HL-60 (cell line): ENCODE results near the gene PHTF1.
A peak's percentile ranks its signal among the peaks of the same experiment; 100 is the strongest.

Experiments
- DNase-seq, 2 experiments: peaks; one replicate each; pipeline ENCODE4 v3.0.0-alpha.2; 2010 to 2020; ENCODE audit warnings: low read depth in 1 of 2, low spot score in 1 of 2
- H3K27ac ChIP-seq: fragments of 250-450 bp; sonication (Bioruptor Pico); replicated peaks from 2 replicates; pipeline ENCODE4 v1.5.1; 2020; ENCODE audit warnings: mild to moderate bottlenecking, moderate library complexity
- H3K27me3 ChIP-seq: fragments of 250-450 bp; sonication (Bioruptor Pico); 2 replicates; pipeline ENCODE4 v1.5.1; 2021; ENCODE audit warnings: mild to moderate bottlenecking, moderate library complexity; ENCODE audit not compliant: insufficient read depth, poor library complexity, severe bottlenecking
- H3K4me3 ChIP-seq: replicated peaks from 2 replicates; pipeline ENCODE4 v1.5.1; 2011; ENCODE audit warnings: mild to moderate bottlenecking, control low read depth, low read length; ENCODE audit not compliant: insufficient read depth
- CTCF ChIP-seq: IDR thresholded peaks from one replicate; pipeline ENCODE4 v1.5.1; 2011; ENCODE audit warnings: low read length, control low read depth, inconsistent platforms; ENCODE audit not compliant: insufficient read depth
- GABPA ChIP-seq: IDR thresholded peaks from 2 replicates; pipeline ENCODE4 v1.6.1; 2012; ENCODE audit warnings: low read depth
- POLR2AphosphoS5 ChIP-seq: IDR thresholded peaks from 2 replicates; pipeline ENCODE4 v1.6.1; 2012; ENCODE audit warnings: low read depth
- REST ChIP-seq: IDR thresholded peaks from 2 replicates; pipeline ENCODE4 v1.6.1; 2012; ENCODE audit warnings: low read depth; ENCODE audit not compliant: insufficient replicate concordance
- SPI1 ChIP-seq: IDR thresholded peaks from 2 replicates; pipeline ENCODE4 v1.6.1; 2012; ENCODE audit warnings: low read depth, mild to moderate bottlenecking, borderline replicate concordance

PHTF1 gene

GRCh38 chr1:113701429-113701828 is 57.9 kb downstream of the PHTF1 start:
- DNase-seq: peak in 1 of 2 experiments; percentile 45
- H3K4me3 ChIP-seq: no peak overlapping the region
- no peaks in the 10 kb centered on the region for H3K27me3 ChIP-seq
- H3K27ac ChIP-seq: no peak overlapping the region
- TF ChIP-seq SPI1 (peak; percentile 90), POLR2AphosphoS5 (no peak)

GRCh38 chr1:113694910-113695309 is 64.4 kb downstream of the PHTF1 start:
- no peaks in the 10 kb centered on the region for H3K27me3 ChIP-seq
- no peak overlapping the region for H3K4me3 ChIP-seq
- DNase-seq: no peak
- TF ChIP-seq REST (no peak), CTCF (no peak), SPI1 (no peak), GABPA (no peak), POLR2AphosphoS5 (no peak)
- H3K27ac ChIP-seq: no peak overlapping the region

- no peak overlapping the region for H3K4me3 ChIP-seq
- TF ChIP-seq REST: no peak
- TF ChIP-seq CTCF: no peak
- TF ChIP-seq SPI1: no peak
- no peak for TF ChIP-seq POLR2AphosphoS5
- no peak for TF ChIP-seq GABPA
- no peak overlapping the region for H3K27ac ChIP-seq
- DNase-seq: no peak
- H3K27me3 ChIP-seq: no peaks in the 10 kb centered on the region
Measured at GRCh38 chr1:113692824-113693431, 66.4 kb downstream of the PHTF1 start.

GRCh38 chr1:113692342-113692741 is 66.9 kb downstream of the PHTF1 start:
- TF ChIP-seq CTCF (no peak), SPI1 (peak; percentile 47; the same call in 1 of the 2 replicates)
- no peak overlapping the region for H3K4me3 ChIP-seq
- no peak overlapping the region for H3K27ac ChIP-seq

More at GRCh38 chr1:113692342-113692741, 66.9 kb downstream of the PHTF1 start:
- DNase-seq: peak in 1 of 2 experiments; percentile 34
- no peaks in the 10 kb centered on the region for H3K27me3 ChIP-seq
